ENCODE results near the gene ASAP3.

DNA sequence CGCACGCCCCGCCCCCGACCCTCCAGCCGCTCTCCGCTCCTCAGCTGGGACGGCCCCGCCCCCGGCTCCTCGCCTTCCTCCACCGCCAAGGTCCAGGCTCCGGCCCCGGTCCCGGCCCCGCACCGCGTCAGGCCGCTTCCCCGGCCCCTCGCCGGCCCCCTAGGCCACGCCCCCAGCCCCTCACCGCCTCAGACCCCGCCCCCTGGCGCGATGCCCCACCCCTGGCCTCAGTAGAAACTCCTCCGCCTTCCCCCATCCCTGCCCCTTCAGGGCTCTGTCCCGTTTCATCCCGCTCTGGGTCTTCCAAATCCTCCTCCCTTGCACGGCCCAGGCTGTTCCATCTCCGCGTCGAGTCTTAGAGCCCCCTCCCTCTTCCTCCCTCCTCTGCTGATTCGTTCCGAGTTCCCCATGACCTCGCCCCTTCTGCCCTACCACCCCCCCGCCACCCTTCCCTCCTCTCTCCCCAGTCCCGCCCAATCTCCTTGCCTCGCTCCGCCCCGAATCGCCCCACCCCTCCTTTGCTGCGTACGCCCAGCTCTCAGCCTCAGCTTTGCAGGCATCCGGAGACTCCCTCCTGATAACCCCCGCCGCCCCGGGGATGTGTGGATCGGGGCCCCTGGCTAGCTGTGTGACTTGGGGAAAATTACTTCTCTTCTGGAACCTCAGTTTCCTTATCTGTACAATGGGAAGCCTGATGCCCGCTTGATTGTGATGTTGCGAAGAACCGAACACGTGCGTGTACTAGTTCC is 448 bp upstream of the ASAP3 start:
- TF ChIP-seq, protein P1, sequence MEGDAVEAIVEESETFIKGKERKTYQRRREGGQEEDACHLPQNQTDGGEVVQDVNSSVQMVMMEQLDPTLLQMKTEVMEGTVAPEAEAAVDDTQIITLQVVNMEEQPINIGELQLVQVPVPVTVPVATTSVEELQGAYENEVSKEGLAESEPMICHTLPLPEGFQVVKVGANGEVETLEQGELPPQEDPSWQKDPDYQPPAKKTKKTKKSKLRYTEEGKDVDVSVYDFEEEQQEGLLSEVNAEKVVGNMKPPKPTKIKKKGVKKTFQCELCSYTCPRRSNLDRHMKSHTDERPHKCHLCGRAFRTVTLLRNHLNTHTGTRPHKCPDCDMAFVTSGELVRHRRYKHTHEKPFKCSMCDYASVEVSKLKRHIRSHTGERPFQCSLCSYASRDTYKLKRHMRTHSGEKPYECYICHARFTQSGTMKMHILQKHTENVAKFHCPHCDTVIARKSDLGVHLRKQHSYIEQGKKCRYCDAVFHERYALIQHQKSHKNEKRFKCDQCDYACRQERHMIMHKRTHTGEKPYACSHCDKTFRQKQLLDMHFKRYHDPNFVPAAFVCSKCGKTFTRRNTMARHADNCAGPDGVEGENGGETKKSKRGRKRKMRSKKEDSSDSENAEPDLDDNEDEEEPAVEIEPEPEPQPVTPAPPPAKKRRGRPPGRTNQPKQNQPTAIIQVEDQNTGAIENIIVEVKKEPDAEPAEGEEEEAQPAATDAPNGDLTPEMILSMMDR (IDR thresholded peaks at IDR 0.05; ENCODE audit: low read depth, low read length, poor library complexity, severe bottlenecking): no peak
- no peak for TF ChIP-seq EZH2phosphoT487 (IDR thresholded peaks at IDR 0.05; ENCODE audit: borderline replicate concordance, low read length)
